ENCODE measurements around the gene PTPRCAP.

DNA sequence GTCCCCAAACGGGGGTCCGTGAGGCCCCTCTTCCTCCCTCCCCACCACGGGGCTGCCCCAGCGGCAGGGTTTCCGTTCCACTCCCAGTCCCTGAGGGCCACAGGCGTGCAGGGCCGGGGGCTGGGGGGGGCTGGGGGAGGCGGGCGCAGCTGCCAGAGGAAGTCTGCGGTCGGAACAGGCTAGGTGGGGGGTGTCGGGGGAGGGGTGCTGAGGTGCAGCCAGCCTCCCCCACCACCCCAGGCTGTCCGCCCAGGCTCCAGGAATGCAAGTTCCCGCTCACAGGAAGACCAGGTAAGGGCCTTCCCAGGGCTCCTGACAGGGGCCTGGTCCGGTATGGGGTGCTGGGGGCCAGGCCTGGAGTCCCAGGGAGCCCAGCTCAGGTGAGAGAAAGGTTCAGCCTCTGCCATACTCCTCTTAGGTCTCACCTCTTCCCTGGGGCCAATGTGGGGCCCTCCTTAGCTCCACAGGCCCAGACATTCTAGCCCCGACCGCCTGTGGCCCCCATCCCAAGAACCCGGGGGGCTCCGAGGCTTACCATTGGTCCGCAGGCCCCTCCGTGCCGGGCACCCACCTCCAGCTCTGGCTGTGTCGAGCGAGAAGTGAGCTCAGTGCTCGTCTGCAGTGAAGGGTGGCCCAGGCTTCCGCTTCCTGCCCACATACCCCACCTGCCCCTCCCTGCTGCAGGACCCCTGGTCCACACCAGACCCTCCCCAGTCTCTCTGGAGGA, at the start of gene PTPRCAP:
- TF ChIP-seq EP300 (IDR thresholded peaks at IDR 0.05) (no peak), POLR2AphosphoS5 (IDR thresholded peaks at IDR 0.05) (no peak)
- TF ChIP-seq, protein P1, sequence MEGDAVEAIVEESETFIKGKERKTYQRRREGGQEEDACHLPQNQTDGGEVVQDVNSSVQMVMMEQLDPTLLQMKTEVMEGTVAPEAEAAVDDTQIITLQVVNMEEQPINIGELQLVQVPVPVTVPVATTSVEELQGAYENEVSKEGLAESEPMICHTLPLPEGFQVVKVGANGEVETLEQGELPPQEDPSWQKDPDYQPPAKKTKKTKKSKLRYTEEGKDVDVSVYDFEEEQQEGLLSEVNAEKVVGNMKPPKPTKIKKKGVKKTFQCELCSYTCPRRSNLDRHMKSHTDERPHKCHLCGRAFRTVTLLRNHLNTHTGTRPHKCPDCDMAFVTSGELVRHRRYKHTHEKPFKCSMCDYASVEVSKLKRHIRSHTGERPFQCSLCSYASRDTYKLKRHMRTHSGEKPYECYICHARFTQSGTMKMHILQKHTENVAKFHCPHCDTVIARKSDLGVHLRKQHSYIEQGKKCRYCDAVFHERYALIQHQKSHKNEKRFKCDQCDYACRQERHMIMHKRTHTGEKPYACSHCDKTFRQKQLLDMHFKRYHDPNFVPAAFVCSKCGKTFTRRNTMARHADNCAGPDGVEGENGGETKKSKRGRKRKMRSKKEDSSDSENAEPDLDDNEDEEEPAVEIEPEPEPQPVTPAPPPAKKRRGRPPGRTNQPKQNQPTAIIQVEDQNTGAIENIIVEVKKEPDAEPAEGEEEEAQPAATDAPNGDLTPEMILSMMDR (IDR thresholded peaks at IDR 0.05) = no peak
